Measurements from ENCODE around the gene LYPD4.
A peak's percentile ranks its signal among the peaks of the same experiment; 100 is the strongest.

The LYPD4 gene

GRCh38 chr19:41868120-41868988 is 23.9 kb upstream of the LYPD4 start:
- H3K27me3 Mint-ChIP-seq (ENCODE audit: low read depth) = no peaks in the 10 kb centered on the region
- peak overlapping the region; percentile 41 for H3K4me3 Mint-ChIP-seq
- H3K9me3 Mint-ChIP-seq = no peaks in the 10 kb centered on the region
- H3K4me1 Mint-ChIP-seq (ENCODE audit: low read depth) = peaks cover 60% of the 10 kb centered on the region
- peaks cover 73% of the 10 kb centered on the region for H3K36me3 Mint-ChIP-seq (ENCODE audit: low read depth)
- peak overlapping the region; percentile 70 for H3K27ac Mint-ChIP-seq
- no peak for DNase-seq (ENCODE audit: low spot score)

- no peaks in the 10 kb centered on the region for H3K9me3 Mint-ChIP-seq
- H3K36me3 Mint-ChIP-seq (ENCODE audit: low read depth) = peaks cover 78% of the 10 kb centered on the region
- H3K27ac Mint-ChIP-seq = peak overlapping the region; percentile 45
- H3K4me3 Mint-ChIP-seq = peak overlapping the region; percentile 40
- H3K4me1 Mint-ChIP-seq (ENCODE audit: low read depth) = peaks cover 63% of the 10 kb centered on the region
- DNase-seq (ENCODE audit: low spot score) = no peak
- no peaks in the 10 kb centered on the region for H3K27me3 Mint-ChIP-seq (ENCODE audit: low read depth)
Measured at GRCh38 chr19:41866284-41866683, 21.8 kb upstream of the LYPD4 start.

GRCh38 chr19:41864374-41864773 is 19.9 kb upstream of the LYPD4 start:
- no peaks in the 10 kb centered on the region for H3K9me3 Mint-ChIP-seq
- peak overlapping the region; percentile 39 for H3K27ac Mint-ChIP-seq
- peaks cover 71% of the 10 kb centered on the region for H3K36me3 Mint-ChIP-seq (ENCODE audit: low read depth)
- H3K4me3 Mint-ChIP-seq = peak overlapping the region; percentile 33
- H3K4me1 Mint-ChIP-seq (ENCODE audit: low read depth) = peaks cover 53% of the 10 kb centered on the region
- no peaks in the 10 kb centered on the region for H3K27me3 Mint-ChIP-seq (ENCODE audit: low read depth)
- DNase-seq (ENCODE audit: low spot score) = no peak

GRCh38 chr19:41863209-41863931 is 18.9 kb upstream of the LYPD4 start:
- H3K27ac Mint-ChIP-seq = peak overlapping the region; percentile 60
- H3K4me1 Mint-ChIP-seq (ENCODE audit: low read depth) = peaks cover 47% of the 10 kb centered on the region
- H3K27me3 Mint-ChIP-seq (ENCODE audit: low read depth) = no peaks in the 10 kb centered on the region
- H3K9me3 Mint-ChIP-seq = no peaks in the 10 kb centered on the region
- peak overlapping the region; percentile 97 for H3K4me3 Mint-ChIP-seq
- no peak for DNase-seq (ENCODE audit: low spot score)
- H3K36me3 Mint-ChIP-seq (ENCODE audit: low read depth) = peaks cover 64% of the 10 kb centered on the region

GRCh38 chr19:41862445-41862986 is 18.0 kb upstream of the LYPD4 start:
- Mint-ChIP-seq H3K27ac (peak overlapping the region; percentile 18), H3K4me1 (ENCODE audit: low read depth) (peaks cover 40% of the 10 kb centered on the region), H3K36me3 (ENCODE audit: low read depth) (peaks cover 55% of the 10 kb centered on the region), H3K9me3 (no peaks in the 10 kb centered on the region), H3K4me3 (peak overlapping the region; percentile 97), H3K27me3 (ENCODE audit: low read depth) (no peaks in the 10 kb centered on the region)
- no peak for DNase-seq (ENCODE audit: low spot score)

- Mint-ChIP-seq H3K27ac (peak overlapping the region; percentile 78), H3K9me3 (no peaks in the 10 kb centered on the region), H3K36me3 (ENCODE audit: low read depth) (peaks cover 54% of the 10 kb centered on the region), H3K4me3 (peak overlapping the region; percentile 97), H3K4me1 (ENCODE audit: low read depth) (peaks cover 40% of the 10 kb centered on the region), H3K27me3 (ENCODE audit: low read depth) (no peaks in the 10 kb centered on the region)
- no peak for DNase-seq (ENCODE audit: low spot score)
Measured at GRCh38 chr19:41861846-41862245, 17.4 kb upstream of the LYPD4 start.

GRCh38 chr19:41861116-41861768 is 16.8 kb upstream of the LYPD4 start:
- DNase-seq (ENCODE audit: low spot score) = no peak
- Mint-ChIP-seq H3K27ac (peak overlapping the region; percentile 87), H3K4me3 (peak overlapping the region; percentile 97), H3K9me3 (no peaks in the 10 kb centered on the region), H3K4me1 (ENCODE audit: low read depth) (peaks cover 37% of the 10 kb centered on the region), H3K27me3 (ENCODE audit: low read depth) (no peaks in the 10 kb centered on the region), H3K36me3 (ENCODE audit: low read depth) (peaks cover 50% of the 10 kb centered on the region)

- Mint-ChIP-seq H3K4me3 (peak overlapping the region; percentile 97), H3K9me3 (no peaks in the 10 kb centered on the region), H3K36me3 (ENCODE audit: low read depth) (peaks cover 47% of the 10 kb centered on the region), H3K27me3 (ENCODE audit: low read depth) (no peaks in the 10 kb centered on the region), H3K27ac (peak overlapping the region; percentile 87), H3K4me1 (ENCODE audit: low read depth) (peaks cover 37% of the 10 kb centered on the region)
- no peak for DNase-seq (ENCODE audit: low spot score)
Measured at GRCh38 chr19:41860419-41861115, 16.1 kb upstream of the LYPD4 start.

- peak; percentile 97 for DNase-seq (ENCODE audit: low spot score)
- Mint-ChIP-seq H3K4me3 (peak within 1 kb of the TSS; percentile 97), H3K27ac (peak within 1 kb of the TSS; percentile 95), H3K27me3 (ENCODE audit: low read depth) (peaks cover 4% of the 10 kb centered on the region), H3K9me3 (no peaks in the 10 kb centered on the region), H3K36me3 (ENCODE audit: low read depth) (peaks cover 42% of the 10 kb centered on the region), H3K4me1 (ENCODE audit: low read depth) (peaks cover 37% of the 10 kb centered on the region)
Measured at GRCh38 chr19:41859618-41860418, 15.3 kb upstream of the LYPD4 start, which contains the start of gene RPS19. Gene RPS19, plus strand, starts transcription at chr19:41860255. Its CDS starts 520 bp downstream, at chr19:41860775.

GRCh38 chr19:41859213-41859617 is 14.7 kb upstream of the LYPD4 start:
- peaks cover 31% of the 10 kb centered on the region for H3K4me1 Mint-ChIP-seq (ENCODE audit: low read depth)

GRCh38 chr19:41853768-41854167 is 9.3 kb upstream of the LYPD4 start:
- no peak for DNase-seq (ENCODE audit: low spot score)
- no peaks in the 10 kb centered on the region for H3K4me1 Mint-ChIP-seq (ENCODE audit: low read depth)
- no peak overlapping the region for H3K4me3 Mint-ChIP-seq
- H3K27ac Mint-ChIP-seq = no peak overlapping the region
- H3K36me3 Mint-ChIP-seq (ENCODE audit: low read depth) = no peaks in the 10 kb centered on the region
- no peaks in the 10 kb centered on the region for H3K9me3 Mint-ChIP-seq
- peaks cover 39% of the 10 kb centered on the region for H3K27me3 Mint-ChIP-seq (ENCODE audit: low read depth)

More at GRCh38 chr19:41859213-41859617, 14.7 kb upstream of the LYPD4 start:
- Mint-ChIP-seq H3K4me3 (peak overlapping the region; percentile 91), H3K27me3 (ENCODE audit: low read depth) (peaks cover 10% of the 10 kb centered on the region), H3K36me3 (ENCODE audit: low read depth) (peaks cover 36% of the 10 kb centered on the region), H3K9me3 (no peaks in the 10 kb centered on the region), H3K27ac (peak overlapping the region; percentile 95)
- DNase-seq (ENCODE audit: low spot score) = no peak

- no peak overlapping the region for H3K4me3 Mint-ChIP-seq
- no peaks in the 10 kb centered on the region for H3K4me1 Mint-ChIP-seq (ENCODE audit: low read depth)
- H3K36me3 Mint-ChIP-seq (ENCODE audit: low read depth) = no peaks in the 10 kb centered on the region
- H3K27ac Mint-ChIP-seq = no peak overlapping the region
- H3K9me3 Mint-ChIP-seq = no peaks in the 10 kb centered on the region
- peaks cover 39% of the 10 kb centered on the region for H3K27me3 Mint-ChIP-seq (ENCODE audit: low read depth)
- DNase-seq (ENCODE audit: low spot score) = no peak
Measured at GRCh38 chr19:41853344-41853743, 8.9 kb upstream of the LYPD4 start.
